ENCODE measurements around the gene ECSCR.
"Not testable (repeated sequence)": the region's sequence is repeated elsewhere in the genome, so short reads cannot be mapped to it uniquely, and the experiment has no call there.

Gene ECSCR

DNA sequence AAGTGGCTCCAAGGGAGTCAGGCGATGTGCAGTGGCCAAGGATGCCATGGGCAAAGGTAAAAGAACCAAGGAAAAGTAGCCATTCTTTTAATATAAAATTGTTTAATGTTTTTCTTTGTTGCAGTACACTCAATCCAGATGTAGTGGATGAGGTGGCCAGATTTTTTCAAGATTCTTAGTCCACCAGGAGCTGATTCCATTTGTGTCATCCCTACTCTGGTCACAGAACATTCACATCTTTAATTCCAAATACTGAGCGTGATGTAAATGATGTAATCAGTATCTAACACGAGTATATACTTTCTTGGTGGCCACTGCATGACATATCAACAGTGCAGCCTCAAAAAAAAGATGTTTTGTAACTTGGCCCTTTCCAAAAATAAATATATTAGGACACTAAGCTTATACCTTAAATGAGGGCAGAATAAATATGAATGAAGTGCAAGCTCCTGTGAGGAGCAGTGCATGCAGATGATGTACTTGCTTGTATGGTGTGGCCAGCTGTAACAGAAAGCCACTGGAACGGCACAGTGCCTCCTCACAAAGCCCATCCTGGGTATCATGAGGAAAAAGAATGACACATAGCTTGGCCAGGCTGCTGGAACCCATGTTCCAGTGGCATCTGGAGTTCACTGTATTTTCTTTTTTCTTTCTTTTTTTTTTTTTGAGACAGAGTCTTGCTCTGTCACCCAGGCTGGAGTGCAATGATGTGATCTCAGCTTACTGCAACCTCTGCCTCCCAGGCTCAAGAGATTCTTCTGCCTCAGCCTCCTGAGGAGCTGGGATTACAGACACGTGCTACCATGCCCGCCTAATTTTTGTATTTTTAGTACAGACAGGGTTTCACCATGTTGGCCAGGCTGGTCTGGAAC is 52.2 kb downstream of the ECSCR start:
- DNase-seq: no peak

GRCh38 chr5:139409116-139409515 is 53.4 kb downstream of the ECSCR start:
- not testable (repeated sequence) for DNase-seq

DNA sequence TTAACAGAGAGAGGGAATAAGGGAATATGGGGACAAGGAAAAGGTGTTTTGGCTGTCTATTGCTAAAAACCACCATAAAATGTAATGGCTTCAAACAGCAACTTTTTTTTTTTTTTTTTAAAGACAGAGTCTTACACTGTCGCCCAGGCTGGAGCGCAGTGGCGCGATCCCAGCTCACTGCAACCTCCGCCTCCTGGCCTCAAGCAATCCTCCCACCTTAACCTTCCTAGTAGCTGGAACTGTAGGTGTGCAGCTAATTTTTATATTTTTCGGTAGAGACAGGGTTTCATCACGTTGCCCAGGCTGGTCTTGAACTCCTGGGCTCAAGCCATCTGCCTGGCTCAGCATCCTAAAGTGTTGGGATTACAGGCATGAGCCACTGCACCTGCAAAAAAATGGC is 54.4 kb downstream of the ECSCR start:
- DNase-seq: no peak

- no peak for DNase-seq
These were observed 55.0 kb downstream of the ECSCR start for GRCh38 chr5:139407517-139407916.

DNA sequence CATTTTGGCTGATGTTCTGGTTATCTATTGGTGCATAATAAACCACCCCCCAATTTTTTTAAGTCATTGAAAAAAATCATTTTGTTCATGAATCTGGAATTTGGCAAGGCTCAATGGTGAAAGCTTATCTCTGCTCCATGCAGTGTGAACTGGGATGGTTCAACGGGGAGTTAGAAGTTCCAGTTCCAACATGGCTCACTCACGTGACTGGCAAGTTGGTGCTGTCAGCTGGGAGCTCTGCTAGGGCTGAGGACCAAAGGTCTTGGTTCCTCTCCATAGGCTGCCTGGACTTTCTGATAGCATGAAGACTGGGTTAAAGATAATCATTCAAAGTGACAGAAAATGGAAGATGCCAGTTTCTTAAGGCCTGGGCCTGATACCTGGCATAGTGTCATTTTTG is 55.6 kb downstream of the ECSCR start:
- DNase-seq: no peak

DNA sequence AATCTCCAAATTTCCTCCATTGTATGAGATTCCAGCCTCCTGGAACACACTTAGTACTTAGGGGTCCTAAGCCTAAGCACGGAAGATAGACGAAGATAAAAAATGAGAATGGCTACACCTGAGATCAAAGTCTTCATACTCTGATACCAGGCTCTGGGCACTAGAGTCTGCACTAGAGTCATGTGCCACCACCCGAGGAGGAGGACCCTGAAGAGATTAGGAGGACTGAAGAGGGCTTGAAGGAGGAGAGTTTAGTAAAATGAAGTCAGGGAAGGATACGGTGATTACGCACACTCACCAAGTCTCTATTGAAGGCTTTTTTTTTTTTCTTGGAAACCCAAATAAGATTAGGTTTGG is 58.1 kb downstream of the ECSCR start:
- DNase-seq: no peak

DNA sequence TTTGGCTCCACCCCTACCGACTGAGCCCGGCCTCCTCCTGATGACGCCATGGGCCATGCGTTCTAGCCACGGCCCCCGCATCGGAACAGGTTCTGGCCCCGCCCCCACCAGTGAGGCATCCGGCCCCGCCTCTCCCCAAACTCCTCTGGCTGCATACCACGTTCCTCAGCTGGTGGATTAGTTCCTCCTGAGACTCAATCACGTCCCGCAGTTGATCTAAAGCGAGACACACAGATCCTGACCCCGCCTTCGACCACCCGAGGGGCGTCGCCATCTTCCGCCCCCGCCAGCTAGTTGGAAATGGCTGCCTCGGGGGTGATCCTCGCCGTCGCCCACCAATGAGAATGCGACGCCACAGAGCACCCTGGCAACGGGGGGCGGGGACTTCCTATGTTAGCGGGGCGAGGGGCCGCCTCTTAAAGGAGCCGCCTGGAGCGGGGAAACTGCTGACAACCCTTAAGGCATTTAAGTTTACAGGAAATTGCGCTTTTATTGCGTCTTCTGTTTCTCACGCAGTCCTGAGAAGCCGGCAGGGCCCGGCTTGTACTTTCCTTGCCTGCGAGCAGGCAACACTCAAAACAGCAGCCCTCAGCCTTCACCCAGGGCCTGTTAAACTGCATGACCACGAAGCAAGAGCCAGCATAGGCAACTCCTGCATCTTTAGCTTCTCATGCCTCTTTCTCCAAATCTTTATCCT is 58.6 kb downstream of the ECSCR start, which contains the start of gene SPATA24:
TSS of gene SPATA24 (minus strand) at position 303 of the 697 bp plus-strand sequence. CDS start at position 274, 29 bp downstream.
- DNase-seq: peak; percentile 99

- DNase-seq: no peak
These were observed 59.1 kb downstream of the ECSCR start for GRCh38 chr5:139403418-139403786.

DNA sequence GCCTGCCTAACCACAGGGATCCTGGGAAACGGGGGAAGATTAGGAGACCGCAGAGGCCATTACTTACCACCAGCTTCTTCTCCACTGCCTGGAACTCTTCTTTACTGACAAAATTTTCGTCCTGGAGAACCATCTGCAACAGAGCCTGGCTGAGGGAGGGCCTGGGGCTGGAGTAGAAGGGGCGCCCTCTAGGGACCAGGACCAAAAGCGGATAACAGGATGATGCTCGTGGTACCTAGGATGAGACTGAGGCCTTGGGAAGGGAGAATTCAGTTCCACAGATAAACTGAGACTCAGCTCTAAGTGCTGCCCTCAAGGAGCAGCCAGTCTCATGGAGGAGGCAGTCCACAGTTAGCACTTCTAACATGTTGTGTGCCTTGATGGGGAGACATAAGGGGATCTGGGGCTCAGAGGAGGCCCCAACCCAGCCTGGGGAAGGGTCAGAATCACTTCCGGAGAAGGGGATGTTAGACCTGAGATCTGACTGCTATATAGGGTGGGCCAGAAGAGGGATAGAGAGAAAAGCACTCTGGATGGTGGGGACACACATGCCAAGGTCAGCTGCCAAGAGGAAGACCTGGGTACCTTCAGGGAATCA is 59.9 kb downstream of the ECSCR start:
- DNase-seq: peak; percentile 43

DNA sequence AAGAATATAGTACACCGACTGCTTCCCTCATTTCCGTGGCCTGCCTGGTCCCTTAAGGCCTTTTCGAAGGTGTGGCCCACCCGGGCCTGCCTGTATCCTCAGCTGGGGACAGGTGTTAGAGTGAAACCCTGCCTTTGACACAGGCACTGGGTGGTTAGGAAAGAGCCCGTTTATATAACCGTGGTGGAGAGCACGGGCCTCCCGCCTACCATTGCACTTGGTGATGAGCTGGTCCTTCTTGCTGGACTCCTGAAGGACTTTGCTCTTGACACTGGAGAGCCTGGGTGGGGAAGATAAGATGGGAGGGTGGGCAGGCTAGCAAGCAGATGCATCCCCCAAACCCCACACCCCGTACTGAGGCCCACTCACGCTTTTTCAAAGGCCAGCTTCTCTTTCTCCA is 61.0 kb downstream of the ECSCR start:
- no peak for DNase-seq

- no peak for DNase-seq
These were observed 62.9 kb downstream of the ECSCR start for GRCh38 chr5:139399501-139400121.
